Stimulated activated naive CD8-positive, alpha-beta T cell treated with anti-CD3 and anti-CD28 coated beads, Interleukin-15, Interleukin-2, amounts not matched to agents 100 U/mL and 50 U/mL, for 24 hours (primary cell): ENCODE results near the gene IL11.

Source experiments
- ATAC-seq: fragments of 150-1000 bp; cut with Tn5 transposase; one replicate; pipeline ENCODE4 v1.10.0; 2021
- DNase-seq: peaks from one replicate; pipeline ENCODE4 v3.0.0; 2021

Gene IL11

DNA sequence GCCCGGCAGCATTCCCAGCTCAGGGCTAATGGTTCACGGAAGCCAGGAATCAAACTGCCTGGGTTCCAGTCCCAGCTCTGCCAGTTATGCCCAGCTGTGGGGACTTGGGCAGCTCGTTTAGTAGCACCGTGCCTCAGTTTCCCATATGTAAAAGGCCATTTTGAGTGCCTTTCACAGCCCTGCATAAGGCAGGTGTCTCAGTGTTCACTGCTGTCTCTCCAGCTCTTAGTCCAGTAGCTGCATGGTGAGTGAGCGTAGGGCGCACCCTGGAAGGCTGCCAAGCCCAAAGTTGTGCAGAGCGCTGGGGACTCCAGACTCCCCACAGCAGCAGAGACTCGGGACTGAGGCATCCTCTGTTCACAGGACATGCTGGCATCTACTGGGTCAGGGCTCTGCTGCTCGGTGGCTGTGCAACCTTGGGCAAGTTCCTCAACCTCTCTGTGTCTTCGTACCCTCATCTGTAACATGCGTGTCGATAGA is 21.0 kb upstream of the IL11 start:
- ATAC-seq (peak; percentile 32), DNase-seq (no peak)

DNA sequence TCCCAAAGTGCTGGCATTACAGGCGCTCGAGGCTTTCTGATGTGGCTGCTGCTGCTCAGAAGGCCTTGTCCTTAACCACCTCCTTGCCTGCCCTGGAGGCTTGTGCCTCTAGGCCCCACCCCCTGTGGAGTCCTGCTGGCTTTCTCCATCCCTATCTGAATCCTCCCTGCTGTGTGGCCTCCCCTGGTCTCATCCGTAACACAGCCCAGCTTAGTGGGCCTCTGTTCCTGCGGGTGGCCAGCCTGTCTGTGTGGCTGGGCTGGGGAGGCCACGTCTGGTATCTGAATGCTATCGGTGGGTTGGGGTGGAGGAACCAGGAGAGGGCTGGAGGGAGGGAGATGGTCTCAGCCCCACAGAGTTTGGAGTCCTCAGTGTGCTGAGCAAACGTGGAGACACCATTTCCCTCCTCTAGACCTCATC is 20.2 kb upstream of the IL11 start:
- no peak for DNase-seq
- ATAC-seq = no peak

DNA sequence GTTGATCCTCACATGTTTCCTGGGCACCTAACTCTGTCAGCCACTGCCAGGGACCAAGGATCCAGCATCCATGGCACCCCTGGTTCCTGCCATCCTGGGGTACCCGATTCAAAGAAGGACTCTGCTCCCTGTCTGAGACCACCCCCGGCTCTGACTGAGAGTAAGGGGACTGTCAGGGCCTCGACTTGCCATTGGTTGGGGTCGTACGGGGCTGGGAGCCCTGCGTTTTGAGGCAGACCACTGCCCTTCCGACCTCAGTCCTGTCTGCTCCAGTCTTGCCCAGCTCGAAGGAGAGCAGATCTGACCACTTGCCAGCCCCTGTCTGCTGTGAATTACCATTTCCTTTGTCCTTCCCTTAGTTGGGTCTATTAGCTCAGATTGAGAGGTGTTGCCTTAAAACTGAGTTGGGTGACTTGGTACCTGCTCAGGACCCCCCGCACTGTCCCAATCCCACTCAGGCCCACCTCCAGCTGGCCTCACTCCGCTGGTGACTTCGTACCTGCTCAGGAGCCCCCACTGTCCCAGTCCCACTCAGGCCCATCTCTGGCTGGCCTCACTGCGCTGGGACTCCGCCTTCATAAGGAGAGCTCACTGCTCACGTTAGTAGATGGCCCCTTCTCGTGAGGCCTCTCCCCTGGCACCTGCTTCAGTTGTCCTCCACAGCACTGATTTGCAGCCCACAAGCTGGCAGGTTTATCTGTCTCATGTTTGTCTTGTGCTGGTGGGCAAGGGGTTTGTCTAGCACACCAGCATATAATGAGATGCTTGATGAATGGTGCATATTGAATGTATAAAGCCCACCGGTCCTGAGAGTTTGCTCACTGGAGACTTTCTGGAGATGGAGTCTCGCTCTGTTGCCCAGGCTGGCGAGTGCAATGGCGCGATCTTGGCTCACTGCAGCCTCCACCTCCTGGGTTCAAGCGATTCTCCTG is 19.4 kb upstream of the IL11 start:
- ATAC-seq (no peak), DNase-seq (no peak)

DNA sequence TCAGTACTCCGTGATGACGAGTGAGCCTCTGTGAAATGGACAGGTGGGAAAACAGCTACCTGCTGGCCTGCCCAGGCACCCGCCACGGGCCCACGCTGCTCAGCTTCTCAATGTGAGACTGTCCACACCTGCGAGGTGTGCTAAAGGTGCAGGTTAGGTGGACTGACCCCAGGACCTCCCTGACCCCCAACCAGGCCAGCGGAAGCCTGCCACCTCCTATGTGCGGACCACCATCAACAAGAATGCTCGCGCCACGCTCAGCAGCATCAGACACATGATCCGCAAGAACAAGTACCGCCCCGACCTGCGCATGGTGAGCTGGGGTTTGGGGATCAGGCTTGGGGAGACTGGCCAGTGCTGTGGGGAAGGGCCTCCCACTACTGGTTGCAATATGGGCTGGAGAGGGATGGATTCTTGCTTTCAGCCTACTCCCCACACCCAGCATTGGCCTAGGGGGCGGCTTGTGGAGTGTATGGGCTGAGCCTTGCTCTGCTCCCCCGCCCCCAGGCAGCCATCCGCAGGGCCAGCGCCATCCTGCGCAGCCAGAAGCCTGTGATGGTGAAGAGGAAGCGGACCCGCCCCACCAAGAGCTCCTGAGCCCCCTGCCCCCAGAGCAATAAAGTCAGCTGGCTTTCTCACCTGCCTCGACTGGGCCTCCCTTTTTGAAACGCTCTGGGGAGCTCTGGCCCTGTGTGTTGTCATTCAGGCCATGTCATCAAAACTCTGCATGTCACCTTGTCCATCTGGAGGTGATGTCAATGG is 17.7 kb upstream of the IL11 start:
- DNase-seq (no peak), ATAC-seq (no peak)

DNA sequence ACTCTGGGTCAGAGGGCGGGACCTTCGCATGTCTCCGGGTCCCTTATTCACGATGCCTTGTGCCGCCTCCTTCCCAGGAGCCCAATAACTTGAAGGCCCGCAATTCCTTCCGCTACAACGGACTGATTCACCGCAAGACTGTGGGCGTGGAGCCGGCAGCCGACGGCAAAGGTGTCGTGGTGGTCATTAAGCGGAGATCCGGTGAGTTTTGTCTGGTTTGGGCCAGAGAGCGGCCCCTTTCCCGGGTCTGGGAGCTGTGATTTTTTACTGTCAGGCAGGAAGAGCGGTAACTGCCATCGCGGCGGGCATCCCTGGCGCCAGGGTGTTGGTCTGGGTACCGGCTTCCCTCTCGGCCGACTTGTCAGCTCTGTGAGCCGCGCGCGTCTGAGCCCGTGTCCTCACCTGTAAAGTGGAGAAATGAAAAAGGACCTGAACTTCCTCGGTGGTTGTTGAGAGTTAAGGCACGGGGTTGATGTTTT is 16.3 kb upstream of the IL11 start:
- ATAC-seq (no peak), DNase-seq (no peak)

DNA sequence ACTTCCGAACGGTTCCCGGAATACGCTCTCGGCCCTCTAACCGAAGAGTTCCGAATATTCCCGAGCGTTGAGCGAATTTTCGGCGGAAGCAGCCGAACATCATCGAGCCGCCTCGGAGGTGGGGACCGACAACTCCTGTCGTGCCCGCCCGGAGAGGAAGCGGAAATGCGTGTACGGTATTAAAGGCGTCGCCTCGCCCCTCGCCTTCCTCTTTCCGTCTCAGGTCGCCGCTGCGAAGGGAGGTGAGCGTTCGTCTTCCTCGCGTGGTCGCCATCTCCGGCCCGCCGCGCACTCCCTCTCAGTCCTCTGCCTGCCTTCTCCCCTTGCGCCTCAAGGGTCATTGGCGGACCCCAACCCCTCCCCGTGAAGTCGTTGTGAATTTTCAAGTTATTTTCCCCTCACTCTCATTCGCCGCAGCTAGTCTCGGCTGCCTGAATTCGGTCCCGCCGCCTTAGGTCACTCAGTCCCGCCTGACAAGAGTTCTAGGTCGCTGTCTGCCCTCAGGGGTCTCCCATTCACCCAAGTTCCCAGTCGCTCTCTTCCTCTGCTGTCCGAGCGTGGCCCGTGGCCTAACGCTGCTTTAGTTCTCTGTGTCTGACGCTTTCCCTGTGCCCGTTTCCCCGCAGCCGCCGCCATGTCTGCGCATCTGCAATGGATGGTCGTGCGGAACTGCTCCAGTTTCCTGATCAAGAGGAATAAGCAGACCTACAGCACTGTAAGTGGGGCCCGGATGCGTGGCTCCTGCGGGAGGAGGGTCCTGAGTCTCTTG is 15.6 kb upstream of the IL11 start, which contains the start of gene RPL28:
TSS of gene RPL28 (plus strand) at position 209 of the 769 bp plus-strand sequence. CDS start at position 635, 426 bp downstream.
- peak; percentile 98 for DNase-seq
- peak; percentile 63 for ATAC-seq

DNA sequence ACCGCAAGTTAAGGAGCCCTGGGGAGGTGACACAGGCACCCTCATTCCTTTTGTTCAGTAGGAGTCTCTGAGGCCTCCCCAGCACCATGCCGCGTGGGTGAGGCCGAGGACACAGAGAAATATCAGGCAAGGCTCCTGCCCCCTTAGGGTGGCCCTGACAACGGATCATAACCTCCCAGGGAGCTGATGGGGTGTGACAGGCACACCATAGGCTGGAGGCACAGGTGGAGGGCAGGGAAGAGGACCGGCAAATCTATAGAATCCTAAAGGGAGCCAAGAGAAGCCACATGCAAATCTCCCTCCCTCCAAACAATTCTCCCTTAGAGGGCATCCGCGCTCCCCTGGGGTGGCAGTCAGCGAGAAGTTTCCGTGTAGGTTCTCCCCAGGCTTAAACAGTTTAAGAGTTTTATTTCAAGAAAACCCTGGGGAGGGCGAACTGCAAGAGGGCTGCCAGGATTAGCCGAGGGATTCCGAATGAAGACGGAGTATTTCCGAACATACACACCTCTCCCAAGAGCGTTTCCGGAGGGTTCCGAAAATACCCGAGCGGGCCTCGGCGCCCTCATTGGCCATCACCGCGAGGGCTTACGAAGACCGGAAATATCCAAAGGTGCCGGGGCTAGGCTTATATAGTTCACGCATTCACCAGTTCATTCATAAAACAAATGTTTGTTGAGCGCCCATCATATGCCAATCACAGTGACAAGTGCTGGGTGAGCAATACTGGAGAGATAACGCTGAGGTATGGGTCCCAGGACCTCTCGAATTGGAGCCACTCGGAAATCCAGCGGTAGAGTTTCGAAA is 14.9 kb upstream of the IL11 start:
- peak; percentile 96 for DNase-seq
- peak; percentile 81 for ATAC-seq

DNA sequence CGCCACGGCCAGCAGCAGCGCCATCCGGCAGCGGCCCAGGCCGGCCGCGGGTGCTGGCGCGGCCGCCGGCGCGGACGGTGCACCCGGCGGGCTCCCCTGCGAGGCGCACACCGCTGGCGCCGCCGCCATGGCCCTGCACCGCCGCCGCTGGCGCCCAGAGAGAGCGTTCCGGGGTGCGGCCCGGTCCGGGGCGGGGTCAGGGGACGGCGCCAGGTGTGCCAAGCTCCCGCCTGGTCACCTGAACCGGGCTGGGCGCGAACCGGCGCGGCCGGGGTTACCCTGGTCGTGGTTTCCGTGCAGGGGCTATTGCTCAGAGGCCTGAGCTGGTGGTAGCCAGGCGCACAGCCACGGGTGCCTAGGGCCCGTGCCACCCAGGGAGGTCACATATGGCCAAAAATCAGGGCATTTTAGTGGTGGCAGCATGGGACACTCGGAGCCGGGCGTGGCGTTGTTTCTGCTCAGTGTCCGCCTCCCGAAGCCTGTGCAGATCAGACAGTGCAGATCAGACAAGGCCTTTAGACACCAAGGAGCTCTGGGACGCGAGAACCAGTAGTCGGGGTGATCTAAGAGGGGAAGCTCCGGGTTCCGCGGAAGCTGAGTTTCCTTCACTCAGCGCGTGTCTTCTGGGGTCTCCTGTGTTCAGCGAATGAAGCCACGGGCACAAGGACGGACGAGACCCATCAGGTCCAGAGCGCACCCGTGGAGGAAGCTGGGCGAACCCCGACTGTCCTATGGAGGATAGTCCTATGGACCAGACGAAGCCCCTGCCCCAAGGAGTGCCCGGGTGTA is 14.1 kb upstream of the IL11 start, which contains the start of gene TMEM238:
TSS of gene TMEM238 (minus strand) at position 162 of the 789 bp plus-strand sequence. CDS start at position 129, 33 bp downstream.
- ATAC-seq = peak; percentile 4

DNA sequence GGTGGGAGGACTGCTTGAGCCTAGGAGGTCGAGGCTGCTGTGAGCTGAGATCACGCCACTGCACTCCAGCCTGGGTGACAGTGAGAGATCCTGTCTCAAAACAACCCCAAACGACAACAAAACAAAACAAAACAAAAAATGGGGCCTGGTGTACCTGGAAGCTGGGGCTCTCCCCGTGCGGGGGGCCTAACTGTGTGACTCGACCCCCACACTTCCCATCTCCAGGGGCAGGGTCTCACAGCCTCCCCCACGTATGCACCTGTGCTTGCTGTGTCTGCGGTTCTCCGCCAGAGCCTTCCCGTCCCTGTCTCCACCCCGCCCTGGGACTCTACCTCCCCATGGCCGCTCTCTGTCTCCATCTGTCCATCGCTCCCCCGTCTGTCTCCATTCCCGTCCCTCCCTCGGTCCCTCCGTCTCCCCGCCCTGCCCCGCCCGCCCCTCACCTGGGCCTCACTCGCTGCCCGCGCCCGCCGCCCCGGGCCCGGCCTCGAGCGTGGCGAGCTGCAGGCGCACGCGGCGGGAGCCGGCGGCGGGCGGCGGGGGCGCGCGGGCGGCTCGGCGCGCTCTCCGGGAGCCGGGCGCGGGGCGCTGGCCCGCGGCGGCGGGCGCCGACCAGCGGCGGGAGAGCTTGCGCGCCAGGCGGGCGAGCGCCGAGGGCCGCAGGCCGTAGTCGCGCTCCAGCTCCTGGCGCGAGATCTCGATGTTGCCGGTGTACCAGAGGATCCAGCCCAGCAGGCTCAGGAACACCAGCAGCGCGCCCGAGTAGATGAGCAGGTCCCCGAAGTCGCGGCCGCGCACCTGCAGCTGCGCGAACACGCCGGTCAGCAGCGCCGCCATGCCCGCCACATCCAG is 13.2 kb upstream of the IL11 start:
- peak; percentile 62 for DNase-seq

More for the DNA sequence above, 14.1 kb upstream of the IL11 start, which contains the start of gene TMEM238:
- DNase-seq = peak; percentile 64

DNA sequence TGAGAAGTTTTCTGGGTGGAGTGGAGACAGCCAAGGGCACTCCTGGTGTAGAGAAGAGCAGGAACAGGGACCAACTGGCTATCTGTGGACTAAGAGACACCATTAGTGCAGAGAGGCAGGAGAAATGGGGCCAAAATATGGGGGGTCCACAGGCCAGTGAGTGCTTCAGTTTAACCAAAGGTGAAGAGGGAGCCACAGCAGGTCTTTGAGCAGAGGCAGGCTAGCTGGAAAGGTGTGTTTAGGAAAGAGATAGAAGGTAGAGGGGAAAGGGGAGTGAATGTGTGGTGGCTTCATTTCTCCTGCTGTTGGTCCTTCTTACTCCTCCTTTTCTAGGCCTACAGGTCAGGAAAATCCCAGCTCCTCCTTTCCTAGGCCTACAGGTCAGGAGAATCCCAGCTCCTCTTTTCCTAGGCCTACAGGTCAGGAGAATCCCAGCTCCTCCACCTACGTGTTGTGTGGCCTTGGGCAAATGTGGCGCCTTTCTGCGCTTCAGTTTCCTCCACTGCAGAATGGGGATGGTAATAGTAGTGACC is 12.3 kb upstream of the IL11 start:
- DNase-seq (no peak), ATAC-seq (no peak)

More for the DNA sequence above, 13.2 kb upstream of the IL11 start:
- peak; percentile 12 for ATAC-seq

DNA sequence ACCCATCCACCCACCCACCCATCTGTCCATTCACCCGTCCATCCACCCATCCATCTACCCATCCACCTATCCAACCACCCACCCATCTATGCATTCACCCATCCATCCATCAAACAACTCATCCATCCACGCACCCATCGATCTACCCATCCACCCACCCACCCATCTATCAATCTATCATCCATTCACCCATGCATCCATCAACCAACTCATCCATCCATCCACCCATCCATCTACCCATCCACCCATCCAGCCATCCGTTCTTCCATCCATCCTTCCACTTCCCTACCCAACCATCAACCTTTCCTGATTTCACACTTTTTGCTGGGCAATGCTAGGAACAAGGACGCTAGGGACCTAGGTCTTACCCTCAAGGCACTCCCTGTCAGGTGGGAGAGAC is 11.8 kb upstream of the IL11 start:
- no peak for ATAC-seq
- DNase-seq = no peak

DNA sequence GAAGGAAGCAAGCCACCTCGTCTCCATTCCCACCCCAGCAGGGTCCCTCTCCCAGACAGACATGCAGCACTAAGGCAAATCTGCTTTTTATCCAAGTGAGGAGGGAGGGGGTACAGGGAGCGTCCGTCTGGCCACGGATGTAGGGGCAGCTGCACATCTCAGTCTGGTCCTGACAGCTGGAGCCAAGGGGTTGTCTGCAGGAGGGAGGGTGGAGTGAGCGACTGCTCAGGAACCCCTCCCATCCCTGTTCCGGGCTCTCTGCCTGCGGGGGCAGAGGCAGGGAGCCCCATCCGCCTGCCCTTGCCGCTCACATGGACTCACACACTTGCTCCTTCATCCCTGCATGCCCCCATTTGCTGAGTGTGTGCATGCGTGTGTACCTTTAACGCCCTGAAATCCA is 8.9 kb upstream of the IL11 start:
- no peak for ATAC-seq
- DNase-seq = no peak

DNA sequence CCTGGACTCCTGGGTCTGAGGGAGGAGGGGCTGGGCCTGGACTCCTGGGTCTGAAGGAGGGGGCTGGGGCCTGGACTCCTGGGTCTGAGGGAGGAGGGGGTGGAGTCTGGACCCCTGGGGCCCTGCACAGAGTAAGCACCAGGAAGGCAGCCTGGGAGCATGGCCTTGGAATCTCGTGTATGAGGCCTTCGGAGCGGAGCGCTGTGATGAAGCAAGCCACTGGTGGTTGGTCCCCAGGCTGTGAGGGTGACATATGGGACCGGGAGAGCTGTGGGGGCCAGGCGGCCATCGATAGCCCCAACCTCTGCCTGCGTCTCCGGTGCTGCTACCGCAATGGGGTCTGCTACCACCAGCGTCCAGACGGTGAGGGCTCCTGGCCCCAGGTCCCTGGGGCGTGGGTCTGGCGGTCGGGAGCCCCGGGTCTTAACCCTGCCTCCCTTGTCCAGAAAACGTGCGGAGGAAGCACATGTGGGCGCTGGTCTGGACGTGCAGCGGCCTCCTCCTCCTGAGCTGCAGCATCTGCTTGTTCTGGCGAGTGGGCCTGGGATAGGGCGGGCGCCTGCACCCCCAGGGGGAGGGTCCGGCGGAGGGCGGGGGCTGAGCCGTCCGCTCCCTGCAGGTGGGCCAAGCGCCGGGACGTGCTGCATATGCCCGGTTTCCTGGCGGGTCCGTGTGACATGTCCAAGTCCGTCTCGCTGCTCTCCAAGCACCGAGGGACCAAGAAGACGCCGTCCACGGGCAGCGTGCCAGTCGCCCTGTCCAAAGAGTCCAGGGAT is 7.3 kb upstream of the IL11 start:
- DNase-seq (no peak), ATAC-seq (no peak)

DNA sequence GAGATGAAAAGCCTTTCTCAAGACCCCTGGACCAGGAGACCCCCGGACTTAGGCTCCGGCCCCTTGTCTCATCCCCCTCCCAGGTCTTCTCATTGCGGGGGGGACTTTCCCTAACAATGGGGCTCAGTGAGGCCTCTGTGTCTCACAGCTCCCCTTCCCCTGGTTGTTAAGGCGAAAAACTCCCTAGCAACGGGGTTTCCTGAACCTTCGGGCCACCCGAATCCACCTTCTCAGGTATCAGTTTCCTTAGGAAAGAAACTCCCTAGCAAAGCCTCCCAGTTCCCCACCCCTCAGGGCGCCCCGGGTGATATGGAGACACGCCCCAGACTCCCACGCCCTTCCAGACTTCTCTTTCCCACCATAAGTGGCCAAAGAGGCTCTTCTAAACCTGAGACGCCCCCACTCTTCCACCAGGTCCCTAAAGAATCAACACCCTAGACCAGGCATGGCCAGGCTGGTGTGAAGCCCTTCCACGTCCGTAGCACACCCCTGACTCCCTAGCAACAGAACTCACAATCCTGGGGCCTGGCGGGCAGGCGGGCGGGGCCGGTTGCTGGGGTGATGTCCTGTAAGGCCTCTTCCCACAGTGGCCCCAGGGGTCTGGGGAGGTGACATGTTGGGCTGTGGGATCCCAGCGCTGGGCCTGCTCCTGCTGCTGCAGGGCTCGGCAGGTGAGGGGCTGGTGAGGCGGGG is 6.1 kb upstream of the IL11 start, which contains the start of gene TMEM190:
TSS of gene TMEM190 (plus strand) at position 586 of the 693 bp plus-strand sequence. CDS start at position 614, 28 bp downstream.
- ATAC-seq (no peak), DNase-seq (no peak)

DNA sequence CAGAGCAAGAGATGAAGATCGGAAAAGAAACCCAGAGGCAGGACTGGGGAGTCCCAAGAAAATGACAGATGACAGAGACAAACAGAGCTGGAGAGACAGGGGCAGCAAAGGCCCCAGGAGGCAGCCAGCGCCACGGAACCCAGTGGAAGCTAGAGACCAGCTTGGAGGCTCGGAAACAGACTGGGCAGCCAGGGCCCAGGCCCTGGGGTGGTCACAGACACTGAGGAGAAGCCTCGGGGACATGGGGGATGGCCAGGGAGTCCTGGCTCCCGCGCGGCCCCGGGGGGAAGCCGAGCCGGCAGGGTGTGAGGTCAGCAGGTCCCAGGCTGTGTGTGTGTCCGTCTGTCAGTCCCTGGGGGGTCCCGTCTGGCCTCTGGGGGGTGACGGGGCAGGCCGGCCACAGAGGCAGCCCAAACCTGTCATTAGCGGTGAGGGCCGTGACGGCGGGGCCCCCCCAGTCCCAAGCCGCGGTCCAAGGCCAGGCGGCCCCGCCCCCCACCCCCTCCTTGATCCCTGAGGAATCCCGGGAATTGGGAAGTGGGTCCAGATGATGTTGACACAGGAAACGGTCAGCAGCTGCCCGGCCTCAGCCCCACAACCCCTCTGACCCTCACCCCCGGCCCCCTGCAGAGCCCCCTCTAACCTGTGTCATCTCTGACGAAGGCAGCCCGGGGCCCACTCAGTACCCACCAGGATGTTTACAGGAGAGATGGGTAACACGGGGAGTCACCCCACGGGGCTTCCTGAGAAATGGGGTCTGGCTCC is 3.9 kb upstream of the IL11 start:
- ATAC-seq = no peak

DNA sequence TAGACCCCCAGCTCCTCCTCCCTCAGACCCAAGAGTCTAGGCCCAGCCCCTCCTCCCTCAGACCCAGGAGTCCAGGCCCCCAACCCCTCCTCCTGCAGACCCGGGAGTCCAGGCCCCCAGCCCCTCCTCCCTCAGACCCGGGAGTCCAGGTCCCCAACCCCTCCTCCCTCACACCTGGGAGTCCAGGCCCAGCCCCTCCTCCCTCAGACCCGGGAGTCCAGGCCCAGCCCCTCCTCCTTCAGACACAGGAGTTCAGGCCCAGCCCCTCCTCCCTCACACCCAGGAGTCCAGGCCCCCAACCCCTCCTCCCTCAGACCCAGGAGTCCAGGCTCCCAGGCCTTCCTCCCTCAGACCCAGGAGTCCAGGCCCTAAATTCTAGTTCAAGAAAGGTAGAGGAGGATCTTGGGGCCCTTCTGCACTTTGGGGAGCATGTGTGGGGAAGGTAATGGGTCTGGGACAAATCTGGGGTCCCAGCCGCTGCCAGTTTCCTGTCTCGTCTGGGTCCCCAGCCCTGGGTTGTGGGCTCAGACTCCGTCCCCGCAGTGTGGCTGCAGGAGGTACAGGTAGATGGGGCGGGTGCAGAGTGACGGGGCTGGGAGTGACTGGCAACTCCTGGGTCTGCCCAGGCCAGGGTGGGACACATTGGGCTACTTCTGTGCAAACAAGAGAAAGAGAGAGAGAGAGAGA is 3.2 kb upstream of the IL11 start:
- DNase-seq = no peak
- ATAC-seq = no peak

More for the DNA sequence above, 3.9 kb upstream of the IL11 start:
- DNase-seq = no peak
